ENCODE measurements around the gene VEZF1. TPM values are rescaled to one million over a fixed set of nuclear protein-coding genes. Genes with fewer than 3 reads are reported as not detected.
A peak's percentile ranks its signal among the peaks of the same experiment; 100 is the strongest.

Gene VEZF1
- total and polyA plus RNA-seq, 4 donors: 18.0 to 78.9 (median 43.9) TPM

DNA sequence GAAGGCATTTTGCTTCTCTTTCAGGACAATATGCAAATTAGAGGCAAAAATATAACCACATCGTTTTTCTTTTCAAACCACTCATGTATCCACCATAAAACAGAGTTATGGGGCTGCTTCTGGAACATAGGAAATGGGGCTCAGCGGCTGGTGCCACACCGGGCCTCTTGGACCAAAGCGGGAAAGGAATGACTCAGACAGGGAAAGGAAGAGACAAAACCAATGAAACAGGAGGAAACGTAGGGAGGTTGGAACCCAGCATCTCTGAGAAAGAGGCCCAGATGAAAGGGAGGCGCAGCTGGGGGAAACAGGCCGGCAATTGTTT, 61.4 kb downstream of the VEZF1 start:
- no peaks in the 10 kb centered on the region for H3K27me3 ChIP-seq (ENCODE audit: control insufficient read depth in 3 of 3, insufficient read depth in 3 of 3, low read length in 2 of 3)
- WGBS, 2 donors: 68 to 71% methylated on average over 7 of the region's 7 CpGs
- DNase-seq (no peak), ATAC-seq (ENCODE audit: insufficient read depth, low FRiP score) (no peak)
- no peaks in the 10 kb centered on the region for H3K36me3 ChIP-seq (ENCODE audit: control insufficient read depth in 4 of 4, insufficient read depth in 4 of 4, low read length in 4 of 4)
- TF ChIP-seq, protein P1, sequence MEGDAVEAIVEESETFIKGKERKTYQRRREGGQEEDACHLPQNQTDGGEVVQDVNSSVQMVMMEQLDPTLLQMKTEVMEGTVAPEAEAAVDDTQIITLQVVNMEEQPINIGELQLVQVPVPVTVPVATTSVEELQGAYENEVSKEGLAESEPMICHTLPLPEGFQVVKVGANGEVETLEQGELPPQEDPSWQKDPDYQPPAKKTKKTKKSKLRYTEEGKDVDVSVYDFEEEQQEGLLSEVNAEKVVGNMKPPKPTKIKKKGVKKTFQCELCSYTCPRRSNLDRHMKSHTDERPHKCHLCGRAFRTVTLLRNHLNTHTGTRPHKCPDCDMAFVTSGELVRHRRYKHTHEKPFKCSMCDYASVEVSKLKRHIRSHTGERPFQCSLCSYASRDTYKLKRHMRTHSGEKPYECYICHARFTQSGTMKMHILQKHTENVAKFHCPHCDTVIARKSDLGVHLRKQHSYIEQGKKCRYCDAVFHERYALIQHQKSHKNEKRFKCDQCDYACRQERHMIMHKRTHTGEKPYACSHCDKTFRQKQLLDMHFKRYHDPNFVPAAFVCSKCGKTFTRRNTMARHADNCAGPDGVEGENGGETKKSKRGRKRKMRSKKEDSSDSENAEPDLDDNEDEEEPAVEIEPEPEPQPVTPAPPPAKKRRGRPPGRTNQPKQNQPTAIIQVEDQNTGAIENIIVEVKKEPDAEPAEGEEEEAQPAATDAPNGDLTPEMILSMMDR (IDR thresholded peaks at IDR 0.05; ENCODE audit: control extremely low read depth, extremely low read depth): no peak
- H3K27ac ChIP-seq (ENCODE audit: low read depth in 1 of 2, low read length in 1 of 2): peak overlapping the region; percentile 6 to 15
- H3K4me1 ChIP-seq (ENCODE audit: control insufficient read depth in 5 of 5, insufficient read depth in 5 of 5, low read length in 5 of 5): peaks cover 14 to 46% (median 23%) of the 10 kb centered on the region in 5 donors
- no peak overlapping the region for H3K4me3 ChIP-seq
- H3K9ac ChIP-seq (ENCODE audit: insufficient read depth in 1 of 2, low read length in 2 of 2): no peak overlapping the region
- peaks cover 0 to 2% (median 0%) of the 10 kb centered on the region in 4 donors for H3K9me3 ChIP-seq (ENCODE audit: control insufficient read depth in 4 of 4, insufficient read depth in 3 of 4, low read length in 3 of 4)

DNA sequence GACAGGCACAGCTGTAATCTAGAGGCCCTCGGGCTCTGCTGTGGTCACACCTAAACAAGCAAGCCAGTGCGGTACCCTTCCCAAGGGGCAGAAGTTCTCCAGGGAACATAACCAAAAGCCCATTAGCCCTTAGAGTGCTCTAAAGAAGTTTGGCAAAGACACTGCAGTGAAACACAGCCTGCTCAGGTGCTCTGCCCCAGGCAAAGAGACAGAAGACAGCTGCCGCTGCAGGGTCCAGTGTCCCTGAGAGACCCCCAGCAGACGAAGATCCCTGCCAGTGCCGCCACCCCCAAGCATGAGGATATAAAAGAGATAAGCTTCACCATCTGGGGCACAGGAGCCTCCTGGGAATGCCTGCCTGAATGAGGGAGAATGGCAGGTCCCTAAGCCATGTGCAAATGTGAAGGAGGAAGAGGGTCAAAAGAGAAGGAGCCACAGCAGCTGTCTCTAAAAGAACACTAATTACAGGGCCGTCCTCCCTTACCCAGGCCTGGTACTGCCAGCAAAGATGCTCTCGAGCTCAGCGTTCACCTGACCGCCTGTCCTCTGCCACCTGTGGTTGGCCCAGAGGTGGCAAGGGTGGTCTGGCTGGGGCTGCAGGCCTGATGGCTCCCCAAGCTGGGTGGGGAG, 62.6 kb downstream of the VEZF1 start:
- Histone ChIP-seq H3K9ac (ENCODE audit: insufficient read depth in 1 of 2, low read length in 2 of 2) (no peak overlapping the region), H3K4me1 (ENCODE audit: control insufficient read depth in 5 of 5, insufficient read depth in 5 of 5, low read length in 5 of 5) (peaks cover 14 to 56% (median 25%) of the 10 kb centered on the region in 5 donors), H3K27ac (ENCODE audit: low read depth in 1 of 2, low read length in 1 of 2) (no peak overlapping the region), H3K36me3 (ENCODE audit: control insufficient read depth in 4 of 4, insufficient read depth in 4 of 4, low read length in 4 of 4) (no peaks in the 10 kb centered on the region), H3K4me3 (no peak overlapping the region), H3K9me3 (ENCODE audit: control insufficient read depth in 4 of 4, insufficient read depth in 3 of 4, low read length in 3 of 4) (peaks cover 0 to 2% (median 0%) of the 10 kb centered on the region in 4 donors), H3K27me3 (ENCODE audit: control insufficient read depth in 3 of 3, insufficient read depth in 3 of 3, low read length in 2 of 3) (no peaks in the 10 kb centered on the region)
- ATAC-seq (ENCODE audit: insufficient read depth, low FRiP score): no peak
- DNase-seq: no peak
- WGBS, 2 donors: 71 to 92% methylated on average over 9 of the region's 9 CpGs
- TF ChIP-seq, protein P1 (IDR thresholded peaks at IDR 0.05; ENCODE audit: control extremely low read depth, extremely low read depth): no peak

DNA sequence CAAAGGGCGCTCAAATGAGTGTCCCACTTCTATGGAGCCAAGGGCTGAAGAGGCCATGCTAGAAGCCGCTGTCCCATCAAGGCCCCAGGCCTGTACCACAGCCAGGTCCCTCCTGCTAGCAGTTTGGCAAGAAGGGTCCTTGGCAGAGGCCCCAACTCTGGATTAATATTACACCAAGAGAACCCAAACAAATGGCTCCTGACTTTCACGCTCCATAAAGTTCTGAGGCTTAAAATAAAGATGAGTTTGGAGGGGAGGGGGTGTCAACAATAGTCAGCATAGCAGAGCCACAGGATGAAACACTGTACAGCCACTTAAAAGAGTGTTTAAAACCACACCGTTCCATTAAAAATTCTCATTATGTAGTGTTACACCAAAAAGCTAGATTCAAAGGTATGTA, 63.4 kb downstream of the VEZF1 start:
- Histone ChIP-seq H3K36me3 (ENCODE audit: control insufficient read depth in 4 of 4, insufficient read depth in 4 of 4, low read length in 4 of 4) (no peaks in the 10 kb centered on the region), H3K27me3 (ENCODE audit: control insufficient read depth in 3 of 3, insufficient read depth in 3 of 3, low read length in 2 of 3) (no peaks in the 10 kb centered on the region), H3K27ac (ENCODE audit: low read depth in 1 of 2, low read length in 1 of 2) (no peak overlapping the region), H3K9ac (ENCODE audit: insufficient read depth in 1 of 2, low read length in 2 of 2) (no peak overlapping the region), H3K4me3 (no peak overlapping the region), H3K9me3 (ENCODE audit: control insufficient read depth in 4 of 4, insufficient read depth in 3 of 4, low read length in 3 of 4) (no peaks in the 10 kb centered on the region), H3K4me1 (ENCODE audit: control insufficient read depth in 5 of 5, insufficient read depth in 5 of 5, low read length in 5 of 5) (peaks cover 14 to 56% (median 25%) of the 10 kb centered on the region in 5 donors)
- 70 to 79% methylated on average over 4 of the region's 4 CpGs for WGBS, 2 donors
- DNase-seq (peak; percentile 83 to 94 (median 88)), ATAC-seq (ENCODE audit: insufficient read depth, low FRiP score) (no peak)
- TF ChIP-seq, protein P1 (IDR thresholded peaks at IDR 0.05; ENCODE audit: control extremely low read depth, extremely low read depth): no peak

Small RNAs within 50 kb of the gene (small RNA-seq; reads per million reads assigned to genes)
- not detected for gene AC015813.4 (ENCODE audit: low replicate concordance)

Other genes with a start within 250 kb of the VEZF1 start
- not detected for gene CCDC182, start 243.0 kb downstream of the VEZF1 start, total RNA-seq
- gene CCDC182, start 243.0 kb downstream of the VEZF1 start, polyA plus RNA-seq: not detected
- 10 to 100 TPM; 15.7 to 43.2 TPM for gene MRPS23, start 138.2 kb downstream of the VEZF1 start, total RNA-seq
- 10 to 100 TPM; 19.9 to 44.9 TPM for gene MRPS23, start 138.2 kb downstream of the VEZF1 start, polyA plus RNA-seq
- 10 to 100 TPM; 19.7 to 55.7 TPM for gene CUEDC1, start 32.8 kb downstream of the VEZF1 start, total RNA-seq
- gene CUEDC1, start 32.8 kb downstream of the VEZF1 start, polyA plus RNA-seq: 10 to 100 TPM; 22.9 to 35.5 TPM
- gene SRSF1, start 19.0 kb upstream of the VEZF1 start, total RNA-seq: 100 to 1,000 TPM; 183 to 235 TPM
- 100 to 1,000 TPM in 1 of 2 donors, 10 to 100 TPM in 1; 76.7 to 128 TPM for gene SRSF1, start 19.0 kb upstream of the VEZF1 start, polyA plus RNA-seq
- gene DYNLL2, start 95.2 kb upstream of the VEZF1 start, total RNA-seq: 10 to 100 TPM; 25.2 to 36.5 TPM
- 10 to 100 TPM; 21.8 to 27.9 TPM for gene DYNLL2, start 95.2 kb upstream of the VEZF1 start, polyA plus RNA-seq
- gene OR4D1, start 160.1 kb upstream of the VEZF1 start, total RNA-seq: under 1 TPM in 1 of 2 donors, not detected in 1; 0.09 TPM
- gene OR4D1, start 160.1 kb upstream of the VEZF1 start, polyA plus RNA-seq: under 1 TPM in 1 of 2 donors, not detected in 1; 0.01 TPM
- gene OR4D2, start 178.7 kb upstream of the VEZF1 start, total RNA-seq: not detected
- not detected for gene OR4D2, start 178.7 kb upstream of the VEZF1 start, polyA plus RNA-seq
- gene EPX, start 204.5 kb upstream of the VEZF1 start, total RNA-seq: under 1 TPM in 1 of 2 donors, not detected in 1; 0.14 TPM
- gene EPX, start 204.5 kb upstream of the VEZF1 start, polyA plus RNA-seq: under 1 TPM in 1 of 2 donors, not detected in 1; 0.96 TPM
- 10 to 100 TPM; 23.0 to 25.0 TPM for gene MKS1, start 231.0 kb upstream of the VEZF1 start, total RNA-seq
- gene MKS1, start 231.0 kb upstream of the VEZF1 start, polyA plus RNA-seq: 10 to 100 TPM in 1 of 2 donors, 1 to 10 TPM in 1; 8.8 to 12.0 TPM